Activated naive CD4-positive, alpha-beta T cell (primary cell): ENCODE data around the gene OTOGL.
"Not testable (repeated sequence)": the region's sequence is repeated elsewhere in the genome, so short reads cannot be mapped to it uniquely, and the experiment has no call there.

ENCODE experiments used
- DNase-seq, 4 experiments: peaks; one replicate each; lab custom pipeline; 2025; lab: John Stamatoyannopoulos, UW

The OTOGL gene

DNA sequence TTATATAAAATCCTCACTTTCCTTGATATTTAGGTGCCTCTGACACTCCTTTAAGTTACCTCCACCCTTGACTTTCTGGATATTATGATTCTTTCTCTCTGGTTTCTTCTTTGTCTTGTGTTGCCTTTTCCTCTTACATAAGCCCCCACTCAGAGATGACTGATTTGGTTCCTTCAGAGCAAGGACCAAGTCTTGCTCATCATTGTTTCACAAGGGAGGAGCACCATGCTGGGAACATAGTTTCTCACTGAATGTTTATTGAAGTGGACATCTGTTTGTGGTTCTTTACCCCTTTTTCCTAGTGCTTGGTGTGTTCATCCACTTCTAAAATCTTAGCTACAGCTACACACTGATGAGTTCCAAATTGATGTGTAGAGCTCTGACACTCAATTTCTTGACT lies 183.4 kb downstream of the OTOGL start:
- DNase-seq = no peak

DNA sequence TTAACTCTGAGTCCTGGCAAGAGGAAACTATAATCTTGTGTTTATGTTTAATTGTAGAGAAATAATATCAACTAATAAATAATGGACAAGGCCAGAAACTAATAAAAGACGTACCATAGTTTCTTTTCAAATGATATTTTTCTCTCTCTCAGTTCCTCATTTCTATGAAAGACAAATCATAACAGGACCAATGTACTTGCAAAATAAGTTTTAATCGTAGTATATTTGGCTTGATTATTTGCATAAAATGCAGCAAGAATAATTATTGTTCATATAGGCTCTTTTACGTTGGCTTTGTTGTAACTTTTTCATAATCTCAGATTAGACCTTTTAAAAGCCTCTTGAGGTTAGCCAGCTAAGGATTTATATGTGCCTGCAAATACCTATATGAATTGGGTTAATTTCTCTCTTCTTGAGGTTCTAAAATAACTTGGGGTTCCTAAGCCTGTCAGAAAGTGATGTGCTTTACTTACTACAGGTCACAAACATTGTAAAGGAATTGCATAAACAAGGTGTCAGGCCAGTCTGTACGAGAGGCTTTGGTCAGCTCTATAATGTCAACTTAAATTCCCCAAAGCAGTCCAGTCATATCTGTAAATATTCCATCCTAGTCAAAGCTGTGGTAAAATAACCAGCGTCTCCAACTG lies 191.9 kb downstream of the OTOGL start:
- no peak for DNase-seq

DNA sequence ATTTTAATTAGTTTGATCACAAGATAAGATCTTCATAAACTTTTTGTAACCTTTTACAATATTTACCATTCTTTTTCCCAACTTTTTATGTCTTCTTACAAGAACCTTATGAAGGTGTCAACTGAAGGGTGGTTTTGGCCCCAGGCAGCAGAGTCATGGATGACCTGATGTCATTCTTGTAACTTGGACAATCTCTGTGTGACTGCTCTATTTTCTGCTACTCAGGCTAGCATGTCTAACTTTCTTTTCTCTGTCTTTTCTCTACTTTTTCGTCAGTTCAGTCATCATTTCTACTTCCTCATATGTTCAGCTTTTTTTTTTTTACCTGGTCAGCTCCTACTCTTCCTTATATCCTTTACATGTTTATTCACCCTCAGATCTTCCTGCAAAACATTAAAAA lies 194.0 kb downstream of the OTOGL start:
- DNase-seq = no peak

DNA sequence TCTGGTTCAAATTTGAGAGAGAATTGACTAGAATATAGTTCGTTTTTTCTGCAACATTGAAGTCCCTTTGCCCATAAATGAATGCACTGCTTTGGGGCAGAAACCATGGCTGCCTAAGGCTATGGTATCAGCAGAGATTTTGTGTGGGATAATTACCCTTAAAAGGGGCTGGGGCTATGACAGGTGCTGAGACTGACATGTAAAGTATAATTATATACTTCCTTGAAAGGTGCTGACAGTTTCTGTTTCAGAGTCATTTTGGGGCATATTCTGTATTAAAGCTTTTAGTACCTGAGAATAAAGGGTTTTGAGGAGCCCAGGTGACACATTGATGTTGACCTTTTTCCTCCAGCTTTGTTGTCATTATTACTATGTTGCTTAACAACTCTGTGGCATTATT lies 194.4 kb downstream of the OTOGL start:
- no peak for DNase-seq

DNA sequence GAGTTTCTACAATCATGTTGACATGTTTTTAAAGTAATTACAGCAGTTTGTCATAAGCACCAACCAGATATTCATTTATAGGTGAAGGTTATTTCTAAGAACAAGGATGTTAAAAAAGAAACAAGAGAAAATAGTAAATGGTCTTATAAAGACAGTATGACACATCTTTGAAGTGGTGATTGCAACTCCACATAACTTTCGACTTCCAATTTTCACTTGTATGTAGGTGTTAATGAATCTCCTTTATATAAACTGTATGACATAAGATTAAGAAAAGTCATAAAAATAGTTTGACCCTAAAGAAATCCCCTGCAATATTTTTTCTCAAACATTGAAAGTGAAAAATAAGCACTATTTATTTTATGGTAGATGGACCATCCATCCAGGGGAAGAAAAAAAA lies 199.9 kb downstream of the OTOGL start:
- no peak for DNase-seq

DNA sequence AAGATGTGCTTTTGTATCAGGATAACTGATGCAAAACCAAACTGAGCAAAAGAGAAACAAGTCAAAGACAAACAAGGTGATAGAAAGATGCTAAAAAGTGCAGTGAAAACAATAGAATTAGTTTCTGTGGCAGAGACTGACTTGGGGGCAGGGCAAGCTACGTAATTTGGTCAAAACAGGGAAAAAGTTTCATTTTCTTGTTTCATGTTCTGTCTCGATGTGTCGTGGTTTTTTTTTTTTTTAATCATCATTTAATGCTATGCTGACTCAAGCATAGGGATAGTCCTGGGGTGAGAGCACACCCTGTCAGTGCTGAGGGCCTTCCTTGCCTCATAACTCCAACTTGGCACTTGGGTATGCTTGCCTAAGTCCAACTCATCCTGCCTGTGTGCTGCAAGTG lies 200.6 kb downstream of the OTOGL start:
- DNase-seq = no peak

DNA sequence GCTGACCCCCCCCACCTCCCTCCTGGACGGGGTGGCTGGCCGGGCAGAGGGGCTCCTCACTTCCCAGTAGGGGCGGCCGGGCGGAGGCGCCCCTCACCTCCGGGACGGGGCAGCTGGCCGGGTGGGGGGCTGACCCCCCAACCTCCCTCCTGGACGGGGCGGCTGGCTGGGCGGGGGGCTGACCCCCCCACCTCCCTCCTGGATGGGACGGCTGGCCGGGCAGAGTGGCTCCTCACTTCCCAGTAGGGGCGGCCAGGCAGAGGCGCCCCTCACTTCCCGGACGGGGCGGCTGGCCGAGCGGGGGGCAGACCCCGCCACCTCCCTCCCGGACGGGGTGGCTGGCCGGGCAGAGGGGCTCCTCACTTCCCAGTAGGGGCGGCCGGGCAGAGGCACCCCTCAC lies 208.1 kb downstream of the OTOGL start:
- not testable (repeated sequence) for DNase-seq

DNA sequence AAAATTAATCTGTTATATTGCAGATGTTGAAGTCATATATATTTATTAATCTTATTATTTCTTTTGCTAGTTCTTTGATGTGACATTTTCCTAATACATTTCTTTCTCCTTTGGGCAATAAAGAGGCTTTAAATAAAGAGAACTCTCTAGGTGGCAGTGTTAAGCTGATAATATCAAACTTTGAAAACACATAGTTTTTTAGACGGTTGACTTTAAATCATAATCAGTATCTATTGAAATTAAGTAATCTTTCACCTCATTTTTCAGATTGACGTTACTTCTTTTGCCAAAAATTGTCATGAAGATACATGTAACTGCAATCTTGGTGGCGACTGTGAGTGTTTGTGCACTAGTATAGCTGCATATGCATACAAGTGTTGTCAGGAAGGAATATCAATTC lies 213.9 kb downstream of the OTOGL start:
- no peak for DNase-seq

DNA sequence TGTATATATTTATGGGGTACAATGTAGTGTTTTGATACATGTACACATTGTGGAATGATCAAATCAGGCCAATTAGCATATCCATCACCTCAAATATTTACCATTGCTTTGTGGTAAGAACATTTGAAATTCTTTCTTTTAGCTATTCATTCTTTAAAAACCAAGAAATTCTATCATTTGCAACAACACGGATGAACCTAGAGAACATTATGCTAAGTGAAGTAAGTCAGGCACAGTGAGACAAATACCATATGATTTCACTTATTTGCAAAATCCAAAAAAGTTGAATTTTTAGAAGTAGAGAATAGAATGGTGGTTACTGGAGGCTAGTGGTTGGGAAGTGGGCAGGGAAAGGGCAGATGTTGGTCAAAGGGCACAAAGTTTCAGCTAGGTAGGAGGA lies 215.4 kb downstream of the OTOGL start:
- no peak for DNase-seq

DNA sequence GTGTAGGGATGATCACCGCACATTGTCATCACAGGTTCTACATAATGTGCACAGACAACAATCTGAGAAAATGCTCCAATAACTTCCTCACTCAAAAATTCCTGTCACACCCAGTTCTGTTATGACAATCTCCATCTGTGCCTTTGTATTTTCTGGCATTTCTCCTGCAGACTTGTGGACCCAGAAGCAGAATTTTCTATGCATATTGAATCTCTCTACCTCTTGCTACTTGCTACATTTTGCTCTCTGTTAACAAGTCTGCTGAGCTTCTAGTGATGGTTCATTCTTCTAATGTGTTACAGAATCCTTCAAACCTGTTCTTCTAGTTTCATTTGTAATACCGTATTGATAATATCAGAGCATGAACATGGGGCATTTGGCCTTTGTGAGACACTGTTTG lies 216.9 kb downstream of the OTOGL start:
- no peak for DNase-seq

DNA sequence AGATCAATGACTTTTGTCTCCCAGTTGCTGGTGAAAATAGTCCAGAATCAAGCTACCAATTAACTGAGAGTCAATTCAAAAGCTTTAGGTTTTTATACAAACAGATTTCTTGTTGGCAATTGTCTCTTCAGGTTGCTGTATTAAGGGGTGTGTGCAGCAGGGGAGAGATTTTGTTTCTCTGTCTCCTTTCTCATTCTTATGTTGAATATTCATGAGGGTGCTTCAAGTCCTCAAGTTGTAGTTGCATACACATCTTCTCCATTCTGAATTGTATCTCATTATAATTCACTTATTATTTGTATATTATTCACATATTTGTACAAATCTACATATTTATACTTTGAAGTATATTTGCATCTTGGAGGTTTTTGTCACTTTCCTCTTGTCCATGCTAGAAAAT lies 218.0 kb downstream of the OTOGL start:
- DNase-seq = no peak

DNA sequence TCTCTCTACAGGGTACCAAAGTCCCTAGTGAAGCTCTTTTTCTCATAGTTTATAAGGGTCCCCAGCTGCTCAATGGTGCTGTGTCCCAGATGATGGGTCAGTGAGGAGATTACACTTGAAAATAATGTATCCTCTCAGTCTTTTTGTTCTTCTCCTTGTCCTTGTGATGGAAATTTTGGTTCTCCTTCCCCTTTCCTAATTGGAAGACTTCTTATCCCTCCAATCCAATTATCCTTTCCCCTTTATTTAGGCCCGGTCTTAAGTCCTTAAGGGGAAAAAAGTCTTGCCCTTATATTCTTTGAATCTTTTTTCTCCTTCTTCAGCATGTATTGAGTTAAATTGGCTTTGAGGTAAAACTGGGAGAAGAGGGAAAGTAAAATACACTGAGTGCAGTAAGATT lies 218.6 kb downstream of the OTOGL start:
- DNase-seq = no peak

DNA sequence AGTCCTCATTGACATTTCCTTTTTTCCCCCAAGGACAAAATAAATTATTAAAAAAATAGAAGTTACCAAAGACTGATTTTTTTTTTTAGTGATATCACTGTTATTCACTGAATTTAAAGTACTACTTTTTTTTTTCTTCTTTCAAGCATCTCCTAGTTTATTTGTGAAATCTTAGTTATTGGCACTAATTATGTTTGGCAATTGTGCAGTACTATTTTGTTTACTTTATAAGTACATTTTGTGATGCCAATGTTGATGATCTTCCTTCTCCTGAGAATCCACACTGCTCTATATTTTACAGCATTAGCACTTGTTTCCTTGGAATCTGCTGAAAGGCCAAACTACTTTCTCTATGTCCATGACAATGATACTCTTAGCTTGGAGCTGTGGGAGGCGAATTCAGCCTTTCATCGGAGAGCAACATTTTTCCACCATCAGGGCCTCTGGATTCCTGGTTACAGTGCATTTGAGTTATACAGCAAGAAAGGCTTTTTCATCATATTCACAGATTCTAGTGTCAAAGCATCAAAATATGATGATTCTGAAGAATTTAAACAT lies 220.9 kb downstream of the OTOGL start:
- DNase-seq = no peak

DNA sequence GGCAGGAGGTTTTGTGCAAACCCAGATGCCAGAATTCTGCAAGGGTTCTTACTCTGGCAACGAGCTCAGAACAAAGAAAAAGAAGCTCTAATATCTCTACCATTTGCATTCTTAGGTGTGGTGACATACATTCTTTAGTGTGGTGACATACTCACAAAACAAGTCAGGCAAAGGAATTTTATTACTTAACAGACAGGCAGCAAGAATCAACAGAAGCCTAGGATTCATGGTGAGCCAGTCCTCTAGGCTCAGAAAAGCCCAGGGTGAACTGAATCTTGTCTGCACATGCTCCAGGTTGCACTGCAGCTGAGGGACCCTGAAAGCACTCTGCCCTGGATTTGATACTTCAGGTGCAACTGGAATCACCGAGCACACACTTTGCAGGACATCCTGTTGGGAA lies 222.3 kb downstream of the OTOGL start:
- no peak for DNase-seq

DNA sequence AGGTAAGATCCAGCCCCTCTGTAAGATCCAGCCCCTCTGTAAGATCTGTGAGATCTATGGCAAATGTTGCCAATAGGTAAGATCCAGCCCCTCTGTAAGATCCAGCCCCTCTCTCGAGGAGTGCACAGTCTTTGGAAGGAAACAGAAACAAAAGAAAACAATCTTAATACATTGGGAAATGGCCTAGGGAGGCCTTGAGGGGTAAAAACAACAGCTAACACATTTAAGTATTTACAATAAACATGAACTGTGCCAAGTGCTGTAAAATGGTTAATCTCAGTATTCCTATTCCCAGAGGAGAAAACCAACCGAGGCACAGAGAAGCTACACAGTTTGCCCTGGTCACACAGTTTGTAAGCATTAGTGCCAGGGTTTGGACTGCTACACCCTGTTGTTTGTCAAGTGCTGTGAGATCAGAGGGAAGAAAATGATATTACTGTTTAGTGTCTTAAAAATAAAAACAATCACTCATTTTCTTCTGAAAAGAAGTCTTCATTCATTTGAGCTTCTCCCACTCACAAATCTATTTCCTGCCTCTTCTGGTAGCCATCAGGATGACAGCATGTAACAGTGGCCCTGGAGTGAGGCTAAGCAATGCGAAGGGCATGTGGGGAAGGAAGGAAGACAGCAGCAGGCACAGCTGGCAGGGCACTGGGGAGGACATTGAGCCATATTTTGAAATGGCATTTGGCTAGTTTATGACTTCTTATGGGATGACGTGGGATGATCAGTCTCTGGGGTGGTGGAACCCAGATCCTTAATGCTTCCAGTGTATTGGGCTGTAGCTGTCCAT lies 226.0 kb downstream of the OTOGL start:
- DNase-seq = no peak

DNA sequence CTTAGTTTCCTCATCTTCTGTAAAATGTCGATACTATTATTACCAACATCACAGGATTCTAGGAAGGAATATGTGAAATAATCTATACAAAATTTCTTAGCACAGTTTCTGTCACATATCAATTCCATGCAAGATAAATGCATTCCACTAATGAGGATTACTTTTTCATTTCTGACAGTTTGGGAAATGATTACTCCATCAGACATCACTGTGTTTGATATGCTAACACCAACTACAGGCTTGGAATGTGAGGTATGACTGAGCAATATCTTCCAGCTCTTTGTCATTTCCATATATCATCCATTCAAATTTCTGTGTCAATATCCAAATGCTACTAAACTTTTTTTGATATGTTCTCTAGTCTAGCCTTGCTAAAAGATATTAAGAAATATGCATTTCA lies 233.5 kb downstream of the OTOGL start:
- DNase-seq = no peak

DNA sequence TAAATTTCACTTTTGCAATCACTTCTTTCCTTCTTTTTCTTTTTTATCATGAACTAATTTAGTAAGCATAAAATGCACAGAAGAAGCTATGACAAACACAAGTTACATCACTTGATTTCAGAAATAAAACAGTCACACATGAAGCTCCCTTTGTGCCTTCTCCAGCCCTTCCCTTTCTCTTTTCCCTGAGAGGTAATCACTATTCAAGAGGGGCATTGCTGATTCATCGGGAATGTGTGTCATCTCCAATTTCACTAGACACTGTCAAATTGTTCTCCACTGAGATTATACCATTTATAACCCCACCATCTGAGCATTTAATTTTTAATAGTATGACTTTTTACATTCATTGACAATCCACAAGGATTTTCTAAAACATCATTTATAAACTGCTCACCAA lies 253.1 kb downstream of the OTOGL start:
- DNase-seq = no peak

DNA sequence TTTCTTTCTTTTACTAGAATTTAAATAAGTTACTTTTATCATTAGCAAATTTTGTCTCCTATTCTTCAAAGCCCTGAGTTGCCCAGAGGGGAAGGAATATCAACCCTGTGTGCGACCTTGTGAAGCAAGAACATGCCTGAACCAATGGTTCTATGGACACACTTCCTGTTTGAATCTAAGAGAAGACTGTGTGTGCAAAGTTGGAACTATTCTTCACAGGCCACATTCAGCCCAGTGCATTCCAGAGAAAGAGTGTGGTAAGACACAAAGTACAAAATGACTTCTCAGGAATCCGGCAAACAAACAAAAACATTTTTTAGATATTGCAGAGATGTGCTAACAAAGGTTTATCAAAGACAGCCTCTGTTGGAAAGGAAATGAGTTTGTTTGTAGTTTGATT lies 253.9 kb downstream of the OTOGL start:
- no peak for DNase-seq

DNA sequence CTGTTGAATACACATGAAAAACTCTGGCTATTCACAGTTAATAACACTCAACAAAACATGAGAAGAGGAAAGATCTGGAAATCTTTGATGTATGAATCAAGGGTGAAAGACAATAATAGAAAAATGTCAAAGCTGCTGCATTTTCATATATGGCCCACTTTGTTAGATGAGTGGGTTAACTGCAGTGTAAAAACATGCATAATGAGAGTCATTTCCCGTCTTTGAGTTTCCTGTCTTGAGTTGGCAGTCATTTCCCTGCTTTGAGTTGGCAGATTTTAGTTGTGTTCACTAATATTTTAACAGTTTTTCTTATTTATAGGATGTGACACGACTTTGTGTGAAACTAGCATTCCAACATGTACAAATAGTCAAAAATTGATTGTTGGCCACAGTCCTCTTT lies 256.8 kb downstream of the OTOGL start:
- no peak for DNase-seq

DNA sequence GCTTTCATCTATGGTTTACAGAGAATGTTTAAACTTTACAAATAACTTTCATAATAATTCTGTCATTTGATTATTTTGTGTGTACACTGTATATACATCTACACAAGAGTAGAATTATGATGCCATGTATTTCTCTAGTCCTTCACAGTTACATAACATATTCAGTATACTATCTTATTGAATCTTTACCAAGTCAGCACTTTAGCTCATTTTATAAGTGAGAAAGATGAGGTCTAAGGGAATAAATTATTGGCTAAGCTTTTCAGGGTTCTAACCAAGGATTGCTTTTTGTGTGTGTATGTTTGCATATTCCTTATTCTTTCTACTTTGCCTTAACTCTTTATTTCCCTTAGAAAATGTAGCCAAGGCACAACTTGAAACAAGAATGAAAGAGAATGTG lies 260.4 kb downstream of the OTOGL start:
- DNase-seq = no peak

DNA sequence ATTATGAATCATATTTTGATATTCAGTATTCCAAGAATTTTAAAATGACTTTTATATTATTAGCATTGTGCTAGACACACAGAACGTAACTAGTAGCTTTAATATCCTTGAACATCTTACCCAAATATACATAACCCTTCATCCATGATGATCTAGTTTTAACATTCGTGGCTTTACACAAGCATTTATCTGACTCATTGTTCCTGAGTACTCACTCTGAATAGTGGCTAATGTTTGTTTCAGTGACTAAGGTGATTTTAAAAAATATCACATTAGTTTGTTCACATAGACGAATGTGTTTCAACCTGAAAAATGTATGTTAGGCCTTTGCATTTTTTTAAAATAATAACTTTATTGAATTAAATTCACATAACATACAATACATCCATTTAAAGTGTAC lies 264.7 kb downstream of the OTOGL start:
- no peak for DNase-seq

DNA sequence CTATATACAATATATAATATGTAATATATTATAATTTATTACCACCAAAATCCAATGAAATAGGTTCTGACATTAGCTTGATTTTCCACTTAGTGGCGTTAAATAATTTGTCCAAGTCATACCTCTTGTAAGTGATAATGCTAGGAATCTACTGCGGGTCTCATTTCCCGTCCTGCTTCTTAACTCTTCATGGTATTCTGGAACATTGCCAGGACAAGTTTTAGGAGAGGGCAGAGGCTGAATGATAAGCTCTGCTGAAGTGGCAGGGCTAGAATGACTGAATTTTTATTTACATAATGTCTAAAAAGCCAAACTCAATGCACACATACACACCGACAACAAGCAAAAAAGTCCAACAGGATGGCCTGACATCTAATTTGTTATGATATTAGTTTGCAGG lies 274.3 kb downstream of the OTOGL start:
- DNase-seq = no peak

DNA sequence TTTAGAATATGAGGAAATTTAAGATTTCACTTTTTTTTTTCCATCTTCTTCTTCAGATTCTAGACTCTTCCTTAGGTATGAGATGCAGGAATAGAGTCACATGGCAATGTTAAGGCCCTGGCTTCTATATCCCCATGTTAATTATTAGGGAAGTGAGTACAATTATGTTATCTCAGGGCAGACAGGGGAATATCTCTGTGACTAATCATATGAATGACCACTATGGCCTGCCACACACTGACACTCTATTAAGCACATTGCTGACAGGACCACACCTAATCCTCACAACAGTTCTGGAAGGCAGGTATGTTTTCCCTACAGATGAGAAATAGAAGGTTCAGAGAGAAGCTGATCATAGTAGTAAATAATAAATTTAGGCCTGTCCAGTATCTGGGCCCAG lies 275.3 kb downstream of the OTOGL start:
- DNase-seq = no peak
